Upper lobe of left lung (tissue), 6 donors: ENCODE results near the gene MAP7D3. TPM values are rescaled to one million over a fixed set of nuclear protein-coding genes. Genes with fewer than 3 reads are reported as not detected.

Experiments used
- ATAC-seq, 2 donors: fragments of 200-7000 bp; cut with Tn5 transposase; one replicate each; pipeline ENCODE4 v1.9.1; 2022; ENCODE audit warnings: mild to moderate bottlenecking in 2 of 2, moderate library complexity in 2 of 2; ENCODE audit not compliant: low FRiP score in 2 of 2
- DNase-seq, 2 donors: peaks; one replicate each; pipeline ENCODE4 v3.0.0-alpha.2; 2019 to 2020
- H3K27ac ChIP-seq, 4 donors: fragments of 200-600 bp; sonication (generic); one replicate each; pipeline ENCODE4 v1.5.1; 2016 to 2019
- H3K27me3 ChIP-seq, 4 donors: fragments of 200-600 bp; sonication (generic); one replicate each; pipeline ENCODE4 v1.5.1; 2017 to 2019
- H3K36me3 ChIP-seq, 4 donors: fragments of 200-600 bp; sonication (generic); one replicate each; pipeline ENCODE4 v1.5.1; 2016 to 2019
- H3K4me1 ChIP-seq, 4 donors: fragments of 200-600 bp; sonication (generic); one replicate each; pipeline ENCODE4 v1.5.1; 2018 to 2019
- H3K4me3 ChIP-seq, 4 donors: fragments of 200-600 bp; sonication (generic); one replicate each; pipeline ENCODE4 v1.5.1; 2017 to 2019; ENCODE audit warnings: mild to moderate bottlenecking in 2 of 4, moderate library complexity in 1 of 4
- H3K9me3 ChIP-seq, 4 donors: fragments of 200-600 bp; sonication (generic); one replicate each; pipeline ENCODE4 v1.5.1; 2018 to 2019
- EP300 ChIP-seq, 4 donors: sonication (generic); formaldehyde crosslinking; IDR thresholded peaks; one replicate each; pipeline ENCODE4 v1.5.1; 2017; ENCODE audit warnings: antibody characterized with exemption in 4 of 4, control low read depth in 2 of 4
- POLR2A ChIP-seq, 4 donors: fragments of 450-650 bp; IDR thresholded peaks; one replicate each; pipeline ENCODE4 v1.5.1; 2016 to 2017; ENCODE audit warnings: antibody characterized with exemption in 4 of 4, mild to moderate bottlenecking in 2 of 4
- POLR2AphosphoS5 ChIP-seq, 2 donors: sonication (generic); formaldehyde crosslinking; IDR thresholded peaks; one replicate each; pipeline ENCODE4 v1.5.1; 2017; ENCODE audit warnings: antibody characterized with exemption in 2 of 2
- WGBS, 2 donors: methylation state at CpG; one replicate each; pipeline ENCODE4 v1.1.5; 2017 to 2018; 5-methylcytosine and 5-hydroxymethylcytosine counted together
- total RNA-seq, 6 donors: library from RNA; depleted of rRNA in 4 of 6; stranded (reverse); fragments of >200 nt in 4 of 6; gene quantifications; one replicate each; pipeline versions ENCODE4 v1.1.0 to v1.2.1, GENCODE V29; 2016 to 2021
- TF ChIP-seq, protein P1 (sequence below), 6 experiments: fragments of 450-650 bp in 4 of 6; fragments of 200-600 bp in 2 of 6; sonication (generic) in 2 of 6; IDR thresholded peaks; one replicate each; pipeline ENCODE4 v1.5.1; 2016 to 2019; ENCODE audit warnings: antibody characterized with exemption in 6 of 6
- donor health status: DM: no; HTN: no; CAD: no; lungs with moderate emphysema.
- donor health status: DM: no; HTN: yes; CAD: no; lungs with severe emphysema.

MAP7D3 gene
- total RNA-seq, 6 donors from 2014 or later: 4.8 to 19.9 (median 9.3) TPM

DNA sequence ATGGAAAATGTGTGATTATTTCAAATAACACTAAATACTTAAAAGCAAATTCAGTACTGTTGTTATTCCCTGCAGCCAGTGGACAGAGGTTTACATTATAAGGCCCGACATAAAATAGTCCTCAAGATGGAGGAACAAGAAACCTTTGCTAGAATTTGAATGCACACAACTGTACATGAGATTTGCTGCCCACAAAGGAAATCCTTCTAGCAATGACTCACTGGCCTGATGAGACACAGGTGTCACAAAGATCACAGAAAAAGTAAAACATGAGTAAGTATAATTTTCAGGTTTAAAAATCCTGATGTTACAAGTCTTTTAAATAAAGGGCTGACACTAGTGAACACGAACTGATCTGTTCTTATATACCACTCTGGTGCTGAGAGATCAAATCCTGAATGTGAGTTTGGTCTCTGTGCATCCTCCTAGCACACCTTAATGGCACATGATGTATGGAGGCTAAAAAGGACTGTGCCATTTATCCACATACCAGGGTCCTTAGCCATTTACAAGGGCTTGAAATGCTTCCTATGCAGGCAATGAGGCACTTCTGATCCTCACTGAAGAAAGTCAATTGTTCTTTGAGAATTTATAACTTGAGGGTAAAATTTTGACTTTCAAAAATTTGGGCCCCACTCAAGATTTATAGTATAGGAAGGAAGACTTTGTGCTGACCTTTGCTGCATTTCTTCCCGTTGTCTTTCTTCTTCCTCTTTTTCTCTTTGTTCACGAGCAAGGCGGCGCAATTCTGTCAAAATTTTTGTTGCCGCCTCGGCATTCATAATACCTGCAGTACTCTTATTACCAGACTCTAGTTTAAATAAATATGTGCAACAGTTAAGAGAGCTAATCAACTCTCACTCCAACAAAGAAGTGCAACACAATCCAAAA, 23.0 kb downstream of the MAP7D3 start:
- H3K27me3 ChIP-seq: no peaks in the 10 kb centered on the region
- ATAC-seq (no peak), DNase-seq (no peak)
- no peak for TF ChIP-seq EP300 (IDR thresholded peaks at IDR 0.05)
- no peak for TF ChIP-seq POLR2AphosphoS5 (IDR thresholded peaks at IDR 0.05)
- no peak for TF ChIP-seq POLR2A (IDR thresholded peaks at IDR 0.05)
- TF ChIP-seq, protein P1, sequence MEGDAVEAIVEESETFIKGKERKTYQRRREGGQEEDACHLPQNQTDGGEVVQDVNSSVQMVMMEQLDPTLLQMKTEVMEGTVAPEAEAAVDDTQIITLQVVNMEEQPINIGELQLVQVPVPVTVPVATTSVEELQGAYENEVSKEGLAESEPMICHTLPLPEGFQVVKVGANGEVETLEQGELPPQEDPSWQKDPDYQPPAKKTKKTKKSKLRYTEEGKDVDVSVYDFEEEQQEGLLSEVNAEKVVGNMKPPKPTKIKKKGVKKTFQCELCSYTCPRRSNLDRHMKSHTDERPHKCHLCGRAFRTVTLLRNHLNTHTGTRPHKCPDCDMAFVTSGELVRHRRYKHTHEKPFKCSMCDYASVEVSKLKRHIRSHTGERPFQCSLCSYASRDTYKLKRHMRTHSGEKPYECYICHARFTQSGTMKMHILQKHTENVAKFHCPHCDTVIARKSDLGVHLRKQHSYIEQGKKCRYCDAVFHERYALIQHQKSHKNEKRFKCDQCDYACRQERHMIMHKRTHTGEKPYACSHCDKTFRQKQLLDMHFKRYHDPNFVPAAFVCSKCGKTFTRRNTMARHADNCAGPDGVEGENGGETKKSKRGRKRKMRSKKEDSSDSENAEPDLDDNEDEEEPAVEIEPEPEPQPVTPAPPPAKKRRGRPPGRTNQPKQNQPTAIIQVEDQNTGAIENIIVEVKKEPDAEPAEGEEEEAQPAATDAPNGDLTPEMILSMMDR (IDR thresholded peaks at IDR 0.05): no peak
- no peaks in the 10 kb centered on the region for H3K4me1 ChIP-seq
- H3K9me3 ChIP-seq: no peaks in the 10 kb centered on the region
- WGBS, 2 donors: 76 to 81% methylated on average over 8 of the region's 8 CpGs
- no peak overlapping the region for H3K27ac ChIP-seq
- H3K4me3 ChIP-seq: no peak overlapping the region
- H3K36me3 ChIP-seq: peaks cover 0 to 28% (median 3%) of the 10 kb centered on the region in 4 donors

DNA sequence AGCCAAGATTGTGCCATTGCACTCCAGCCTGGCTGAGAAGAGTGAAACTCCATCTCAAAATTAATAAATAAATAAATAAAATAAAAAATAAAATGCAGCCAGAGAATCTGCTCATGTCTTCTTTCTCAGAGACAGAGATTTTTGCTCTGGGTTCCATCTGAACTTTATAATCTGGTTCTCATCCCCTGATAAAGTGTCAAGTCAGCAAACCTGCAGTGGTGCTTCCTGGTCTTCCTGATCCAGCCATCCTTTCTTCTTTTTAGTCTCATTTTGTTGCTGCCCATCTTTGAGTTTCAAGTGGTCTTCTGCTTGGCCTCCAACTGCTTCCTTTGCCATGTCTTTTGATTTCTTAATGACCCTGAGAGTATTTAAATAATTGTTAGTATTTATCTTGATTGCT, 24.1 kb downstream of the MAP7D3 start:
- H3K27ac ChIP-seq: no peak overlapping the region
- H3K27me3 ChIP-seq: no peaks in the 10 kb centered on the region
- no peak for DNase-seq
- no peaks in the 10 kb centered on the region for H3K4me1 ChIP-seq
- H3K4me3 ChIP-seq: no peak overlapping the region
- no peaks in the 10 kb centered on the region for H3K9me3 ChIP-seq
- H3K36me3 ChIP-seq: peaks cover 0 to 26% (median 3%) of the 10 kb centered on the region in 4 donors
- TF ChIP-seq, protein P1 (IDR thresholded peaks at IDR 0.05): no peak
- TF ChIP-seq POLR2A (IDR thresholded peaks at IDR 0.05): no peak
- TF ChIP-seq POLR2AphosphoS5 (IDR thresholded peaks at IDR 0.05): no peak
- TF ChIP-seq EP300 (IDR thresholded peaks at IDR 0.05): no peak
- ATAC-seq: no peak

DNA sequence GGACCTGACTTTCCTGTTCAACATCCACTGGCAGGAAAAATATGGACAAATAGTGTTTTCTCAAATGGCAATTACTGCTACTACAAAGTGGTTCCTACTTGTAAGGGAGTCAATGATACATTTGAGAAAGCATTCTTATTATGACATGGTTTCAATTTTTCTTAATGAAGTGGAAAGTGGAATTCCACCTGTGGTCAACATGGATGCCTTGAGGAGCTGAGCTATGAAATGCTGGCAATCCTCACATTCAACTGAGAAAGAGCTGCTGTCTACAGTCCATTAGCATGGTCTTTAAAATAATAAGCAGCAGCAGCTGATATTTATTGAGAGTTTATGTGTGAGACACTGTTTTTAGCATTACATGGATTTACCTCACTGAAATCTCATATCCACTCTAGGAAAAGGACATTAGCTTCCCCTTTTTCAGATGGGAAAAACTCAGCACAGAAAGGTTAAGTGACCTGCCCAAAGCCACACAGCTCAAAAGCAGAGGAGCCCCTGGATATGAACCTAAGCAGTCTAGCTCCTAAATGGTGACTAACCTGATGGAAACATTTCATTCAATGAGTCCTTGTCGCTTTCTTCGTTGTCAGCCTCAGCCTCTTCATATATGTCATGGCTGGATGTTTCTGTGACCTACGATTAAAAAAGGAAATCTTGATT, 29.2 kb downstream of the MAP7D3 start:
- no peak for ATAC-seq
- no peaks in the 10 kb centered on the region for H3K9me3 ChIP-seq
- H3K36me3 ChIP-seq: peaks cover 0 to 25% (median 0%) of the 10 kb centered on the region in 4 donors
- H3K27ac ChIP-seq: no peak overlapping the region
- 91 to 97% methylated on average over 3 of the region's 3 CpGs for WGBS, 2 donors
- H3K4me1 ChIP-seq: no peaks in the 10 kb centered on the region
- H3K4me3 ChIP-seq: no peak overlapping the region
- DNase-seq: no peak
- no peak for TF ChIP-seq POLR2AphosphoS5 (IDR thresholded peaks at IDR 0.05)
- TF ChIP-seq EP300 (IDR thresholded peaks at IDR 0.05): no peak
- TF ChIP-seq POLR2A (IDR thresholded peaks at IDR 0.05): no peak
- TF ChIP-seq, protein P1 (IDR thresholded peaks at IDR 0.05): no peak
- no peaks in the 10 kb centered on the region for H3K27me3 ChIP-seq

GRCh38 chrX:136220951-136221350, 30.2 kb downstream of the MAP7D3 start:
- DNase-seq (no peak), ATAC-seq (no peak)
- 71 to 85% methylated on average over 3 of the region's 3 CpGs for WGBS, 2 donors
- no peak for TF ChIP-seq EP300 (IDR thresholded peaks at IDR 0.05)
- TF ChIP-seq, protein P1 (IDR thresholded peaks at IDR 0.05): no peak
- no peak for TF ChIP-seq POLR2AphosphoS5 (IDR thresholded peaks at IDR 0.05)
- no peak for TF ChIP-seq POLR2A (IDR thresholded peaks at IDR 0.05)
- Histone ChIP-seq H3K4me3 (no peak overlapping the region), H3K27me3 (no peaks in the 10 kb centered on the region), H3K27ac (no peak overlapping the region), H3K9me3 (no peaks in the 10 kb centered on the region), H3K36me3 (peaks cover 0 to 18% (median 0%) of the 10 kb centered on the region in 4 donors), H3K4me1 (no peaks in the 10 kb centered on the region)
